IPS-15b (cell line): ENCODE data around the gene FLNA.
A peak's percentile ranks its signal among the peaks of the same experiment; 100 is the strongest.
"Not testable (repeated sequence)": the region's sequence is repeated elsewhere in the genome, so short reads cannot be mapped to it uniquely, and the experiment has no call there.

Experiments used
- H3K27me3 ChIP-seq: one replicate; pipeline ENCODE4 v1.6.1; 2013; ENCODE audit warnings: low read length; ENCODE audit not compliant: control insufficient read depth, insufficient read depth
- H3K36me3 ChIP-seq: one replicate; pipeline ENCODE4 v1.6.1; 2013; ENCODE audit warnings: low read length; ENCODE audit not compliant: control insufficient read depth, insufficient read depth
- H3K4me1 ChIP-seq: one replicate; pipeline ENCODE4 v1.6.1; 2013; ENCODE audit warnings: mild to moderate bottlenecking, low read length; ENCODE audit not compliant: control insufficient read depth, insufficient read depth
- H3K4me3 ChIP-seq: one replicate; pipeline ENCODE4 v1.5.1; 2013; ENCODE audit warnings: low read depth, low read length
- H3K9ac ChIP-seq: one replicate; pipeline ENCODE4 v1.6.1; 2013; ENCODE audit warnings: low read depth, mild to moderate bottlenecking, low read length
- H3K9me3 ChIP-seq: one replicate; pipeline ENCODE4 v1.6.1; 2013; ENCODE audit warnings: mild to moderate bottlenecking, low read length; ENCODE audit not compliant: control insufficient read depth, insufficient read depth

FLNA gene

DNA sequence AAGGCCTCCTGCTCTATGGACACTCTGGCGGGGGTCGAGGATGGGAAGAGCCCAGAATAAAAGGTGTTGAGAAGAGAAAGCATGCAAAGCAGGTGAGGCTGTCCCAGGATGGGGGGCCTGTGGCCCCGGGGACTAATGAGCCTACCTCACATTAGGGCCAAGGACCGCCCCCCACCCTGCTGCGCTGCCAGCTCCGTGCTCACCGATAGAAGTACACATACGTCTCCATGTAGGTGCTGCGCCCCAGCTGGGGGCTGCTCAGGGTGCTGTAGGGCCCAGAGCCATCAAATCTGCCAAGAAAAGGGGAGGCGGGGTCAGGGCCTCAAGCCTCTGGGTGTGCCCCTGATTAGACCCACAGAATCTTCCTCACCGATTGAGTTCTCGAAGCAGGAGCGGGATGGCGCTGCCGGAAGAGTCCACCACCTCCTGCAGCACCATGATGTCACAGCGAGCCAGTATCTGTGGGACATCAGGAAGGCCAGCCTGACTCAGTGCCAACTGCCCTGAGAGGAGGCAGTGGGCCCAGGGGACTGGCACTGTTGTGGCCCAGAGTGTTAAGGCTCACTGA, 30.3 kb upstream of the FLNA start:
- no peaks in the 10 kb centered on the region for H3K27me3 ChIP-seq
- no peaks in the 10 kb centered on the region for H3K4me1 ChIP-seq
- peaks cover 7% of the 10 kb centered on the region for H3K9me3 ChIP-seq
- H3K4me3 ChIP-seq, result no peak overlapping the region
- peaks cover 4% of the 10 kb centered on the region for H3K36me3 ChIP-seq
- H3K9ac ChIP-seq, result no peak overlapping the region

DNA sequence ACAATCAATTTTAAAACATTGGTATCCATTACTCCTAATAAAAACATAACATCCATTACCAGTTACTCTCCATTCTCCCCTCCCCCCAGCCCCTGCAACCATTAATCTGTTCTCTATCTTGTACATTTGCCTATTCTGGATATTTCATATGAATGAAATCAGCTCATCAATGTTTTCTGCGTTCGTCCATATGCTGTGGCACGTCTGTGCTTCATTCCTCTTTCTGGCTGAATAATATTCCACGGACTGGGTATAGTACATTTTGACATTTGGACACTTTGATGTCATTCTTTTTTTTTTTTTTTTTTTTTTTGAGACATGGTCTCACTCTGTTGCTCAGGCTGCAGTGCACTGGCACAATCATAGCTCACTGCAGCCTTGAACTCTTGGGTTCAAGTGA, 29.4 kb upstream of the FLNA start:
- H3K4me3 ChIP-seq, result no peak overlapping the region
- peaks cover 5% of the 10 kb centered on the region for H3K9me3 ChIP-seq
- H3K36me3 ChIP-seq, result peaks cover 13% of the 10 kb centered on the region

GRCh38 chrX:154403192-154403591, 28.8 kb upstream of the FLNA start:
- H3K9me3 ChIP-seq, result peaks cover 3% of the 10 kb centered on the region
- H3K9ac ChIP-seq, result no peak overlapping the region
- H3K36me3 ChIP-seq, result peaks cover 14% of the 10 kb centered on the region
- H3K27me3 ChIP-seq, result no peaks in the 10 kb centered on the region
- H3K4me3 ChIP-seq, result no peak overlapping the region
- peaks cover 2% of the 10 kb centered on the region for H3K4me1 ChIP-seq

More for the DNA sequence above, 29.4 kb upstream of the FLNA start:
- peaks cover 2% of the 10 kb centered on the region for H3K4me1 ChIP-seq
- H3K27me3 ChIP-seq, result no peaks in the 10 kb centered on the region
- H3K9ac ChIP-seq, result no peak overlapping the region

- peaks cover 14% of the 10 kb centered on the region for H3K36me3 ChIP-seq
- H3K9me3 ChIP-seq, result peaks cover 3% of the 10 kb centered on the region
Measured at GRCh38 chrX:154402622-154403127, 28.2 kb upstream of the FLNA start.

DNA sequence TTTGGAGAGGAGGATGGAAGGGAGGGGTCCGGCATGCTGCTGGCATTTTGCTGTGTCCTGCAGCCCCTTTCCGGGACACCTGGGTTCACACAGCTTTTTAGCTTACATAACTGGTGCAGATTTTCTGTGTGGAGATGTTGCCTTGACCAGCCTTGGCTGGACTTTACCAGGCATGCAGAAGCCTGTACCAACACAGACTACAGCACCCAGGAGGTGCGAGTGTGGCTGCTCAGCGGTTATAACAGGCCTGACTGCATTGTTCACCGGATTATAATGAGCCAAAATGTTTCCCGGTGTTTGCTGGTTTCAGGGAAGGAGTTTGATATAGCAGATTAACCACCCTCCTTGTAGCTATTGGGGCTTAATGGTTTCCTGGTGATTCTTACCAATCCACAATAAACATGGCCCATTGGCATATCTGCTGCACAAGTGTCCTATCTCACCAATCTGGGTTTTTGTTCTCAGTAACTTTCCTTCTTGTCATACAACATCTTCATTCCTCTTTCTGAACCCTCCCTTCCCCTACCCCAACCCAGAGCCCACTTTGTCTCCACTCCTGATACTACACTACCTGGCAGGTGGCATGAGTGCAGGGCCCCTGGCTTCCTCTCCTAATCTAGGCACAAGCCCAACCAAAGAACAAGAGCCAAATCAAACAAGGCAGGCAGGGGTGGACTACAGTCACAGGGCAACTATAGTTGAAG, 27.6 kb upstream of the FLNA start:
- no peaks in the 10 kb centered on the region for H3K27me3 ChIP-seq
- no peak overlapping the region for H3K9ac ChIP-seq
- H3K36me3 ChIP-seq, result peaks cover 14% of the 10 kb centered on the region
- peaks cover 2% of the 10 kb centered on the region for H3K4me1 ChIP-seq
- H3K9me3 ChIP-seq, result peaks cover 3% of the 10 kb centered on the region
- no peak overlapping the region for H3K4me3 ChIP-seq

More at GRCh38 chrX:154402622-154403127, 28.2 kb upstream of the FLNA start:
- Histone ChIP-seq H3K4me3 (no peak overlapping the region), H3K27me3 (no peaks in the 10 kb centered on the region), H3K4me1 (peaks cover 2% of the 10 kb centered on the region), H3K9ac (no peak overlapping the region)

- H3K9ac ChIP-seq, result no peak overlapping the region
- H3K27me3 ChIP-seq, result no peaks in the 10 kb centered on the region
- H3K36me3 ChIP-seq, result peaks cover 14% of the 10 kb centered on the region
- peaks cover 2% of the 10 kb centered on the region for H3K4me1 ChIP-seq
- H3K4me3 ChIP-seq, result no peak overlapping the region
- H3K9me3 ChIP-seq, result no peaks in the 10 kb centered on the region
Measured at GRCh38 chrX:154401045-154401799, 26.8 kb upstream of the FLNA start.

DNA sequence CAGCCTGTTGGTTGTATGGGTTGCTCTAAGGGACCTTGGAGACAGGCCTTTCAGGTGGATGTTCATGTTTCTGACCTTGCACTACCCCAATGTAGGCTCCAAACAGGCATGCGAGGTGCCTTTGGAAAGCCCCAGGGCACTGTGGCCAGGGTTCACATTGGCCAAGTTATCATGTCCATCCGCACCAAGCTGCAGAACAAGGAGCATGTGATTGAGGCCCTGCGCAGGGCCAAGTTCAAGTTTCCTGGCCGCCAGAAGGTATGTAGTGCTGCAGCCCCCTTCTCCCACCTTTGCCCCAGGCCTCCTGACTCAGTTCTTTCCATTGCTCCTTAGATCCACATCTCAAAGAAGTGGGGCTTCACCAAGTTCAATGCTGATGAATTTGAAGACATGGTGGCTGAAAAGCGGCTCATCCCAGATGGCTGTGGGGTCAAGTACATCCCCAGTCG, 26.0 kb upstream of the FLNA start:
- not testable (repeated sequence) for H3K9me3 ChIP-seq, H3K27me3 ChIP-seq, H3K9ac ChIP-seq, H3K4me3 ChIP-seq, H3K4me1 ChIP-seq
- H3K36me3 ChIP-seq, result peaks cover 14% of the 10 kb centered on the region

- Histone ChIP-seq H3K9me3 (no peaks in the 10 kb centered on the region), H3K9ac (peak overlapping the region; percentile 97), H3K36me3 (peaks cover 14% of the 10 kb centered on the region), H3K4me1 (peaks cover 2% of the 10 kb centered on the region), H3K4me3 (peak overlapping the region; percentile 87), H3K27me3 (no peaks in the 10 kb centered on the region)
Measured at GRCh38 chrX:154399527-154400368, 25.3 kb upstream of the FLNA start.

GRCh38 chrX:154398668-154399526, 24.5 kb upstream of the FLNA start:
- no peaks in the 10 kb centered on the region for H3K27me3 ChIP-seq
- peak overlapping the region; percentile 97 for H3K9ac ChIP-seq
- peak overlapping the region; percentile 87 for H3K4me3 ChIP-seq
- H3K4me1 ChIP-seq, result peaks cover 2% of the 10 kb centered on the region
- no peaks in the 10 kb centered on the region for H3K9me3 ChIP-seq
- H3K36me3 ChIP-seq, result peaks cover 14% of the 10 kb centered on the region

- Histone ChIP-seq H3K4me1 (peaks cover 2% of the 10 kb centered on the region), H3K9ac (peak within 1 kb of the TSS; percentile 97), H3K27me3 (no peaks in the 10 kb centered on the region), H3K4me3 (peak within 1 kb of the TSS; percentile 87), H3K9me3 (no peaks in the 10 kb centered on the region), H3K36me3 (peaks cover 14% of the 10 kb centered on the region)
Measured at GRCh38 chrX:154397888-154398667, 23.6 kb upstream of the FLNA start, which contains the start of gene RPL10. Gene RPL10 (plus strand): TSS chrX:154398377. CDS start chrX:154398520, 143 bp downstream.
